Fibroblast of pulmonary artery (primary cell): ENCODE measurements around the gene RBM19.

Source experiments
- DNase-seq: peaks from one replicate; pipeline ENCODE4 v3.0.0-alpha.2; 2010; ENCODE audit warnings: low read depth
- H3K4me3 ChIP-seq: replicated peaks from 2 replicates; pipeline ENCODE4 v1.5.1; 2011; ENCODE audit warnings: low read depth, mild to moderate bottlenecking, control low read depth, low read length, moderate library complexity
- TF ChIP-seq, protein P1 (sequence below): IDR thresholded peaks from 2 replicates; pipeline ENCODE4 v1.5.1; 2011; ENCODE audit warnings: mild to moderate bottlenecking, control low read depth, low read length, inconsistent platforms; ENCODE audit errors: missing control alignments

RBM19 gene

DNA sequence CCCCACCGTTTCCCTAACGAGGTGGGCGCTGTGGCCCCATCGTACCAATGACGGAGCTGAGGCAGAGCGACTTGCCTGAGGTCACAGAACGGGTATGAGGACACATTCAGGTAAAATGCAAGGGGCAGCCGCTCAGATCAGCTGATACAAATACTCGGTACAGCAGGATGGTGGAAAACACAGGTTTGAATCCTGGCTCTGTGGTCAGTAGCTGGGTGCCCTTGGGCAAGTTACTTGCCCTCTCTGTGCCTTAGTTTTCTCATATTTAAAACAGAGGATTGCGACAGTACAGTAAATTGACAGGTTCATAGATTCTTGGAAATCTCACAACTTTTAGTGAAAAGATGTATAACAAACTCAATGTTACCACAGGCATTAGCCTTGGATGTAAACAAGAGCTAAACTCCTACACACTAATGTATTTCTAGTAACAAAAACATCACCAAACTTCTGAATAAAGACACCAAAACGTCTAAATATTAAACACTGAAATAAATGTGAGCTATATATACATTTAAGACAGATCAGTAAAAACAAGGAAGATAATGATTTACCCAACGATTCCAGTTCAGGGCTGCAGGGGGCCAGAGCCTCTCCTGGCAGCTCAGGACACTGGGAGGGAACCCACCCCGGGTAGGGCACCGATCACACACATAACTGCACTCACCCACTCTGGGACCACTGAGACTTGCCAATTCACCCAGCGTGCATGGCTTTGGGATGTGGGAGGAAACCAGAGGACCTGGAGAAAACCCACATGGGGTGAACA is 128.4 kb downstream of the RBM19 start:
- TF ChIP-seq, protein P1, sequence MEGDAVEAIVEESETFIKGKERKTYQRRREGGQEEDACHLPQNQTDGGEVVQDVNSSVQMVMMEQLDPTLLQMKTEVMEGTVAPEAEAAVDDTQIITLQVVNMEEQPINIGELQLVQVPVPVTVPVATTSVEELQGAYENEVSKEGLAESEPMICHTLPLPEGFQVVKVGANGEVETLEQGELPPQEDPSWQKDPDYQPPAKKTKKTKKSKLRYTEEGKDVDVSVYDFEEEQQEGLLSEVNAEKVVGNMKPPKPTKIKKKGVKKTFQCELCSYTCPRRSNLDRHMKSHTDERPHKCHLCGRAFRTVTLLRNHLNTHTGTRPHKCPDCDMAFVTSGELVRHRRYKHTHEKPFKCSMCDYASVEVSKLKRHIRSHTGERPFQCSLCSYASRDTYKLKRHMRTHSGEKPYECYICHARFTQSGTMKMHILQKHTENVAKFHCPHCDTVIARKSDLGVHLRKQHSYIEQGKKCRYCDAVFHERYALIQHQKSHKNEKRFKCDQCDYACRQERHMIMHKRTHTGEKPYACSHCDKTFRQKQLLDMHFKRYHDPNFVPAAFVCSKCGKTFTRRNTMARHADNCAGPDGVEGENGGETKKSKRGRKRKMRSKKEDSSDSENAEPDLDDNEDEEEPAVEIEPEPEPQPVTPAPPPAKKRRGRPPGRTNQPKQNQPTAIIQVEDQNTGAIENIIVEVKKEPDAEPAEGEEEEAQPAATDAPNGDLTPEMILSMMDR: peak; percentile 35
- H3K4me3 ChIP-seq: no peak overlapping the region
- no peak for DNase-seq

GRCh38 chr12:113837084-113837483 is 129.0 kb downstream of the RBM19 start:
- H3K4me3 ChIP-seq: no peak overlapping the region
- TF ChIP-seq, protein P1: no peak
- peak; percentile 53 for DNase-seq

DNA sequence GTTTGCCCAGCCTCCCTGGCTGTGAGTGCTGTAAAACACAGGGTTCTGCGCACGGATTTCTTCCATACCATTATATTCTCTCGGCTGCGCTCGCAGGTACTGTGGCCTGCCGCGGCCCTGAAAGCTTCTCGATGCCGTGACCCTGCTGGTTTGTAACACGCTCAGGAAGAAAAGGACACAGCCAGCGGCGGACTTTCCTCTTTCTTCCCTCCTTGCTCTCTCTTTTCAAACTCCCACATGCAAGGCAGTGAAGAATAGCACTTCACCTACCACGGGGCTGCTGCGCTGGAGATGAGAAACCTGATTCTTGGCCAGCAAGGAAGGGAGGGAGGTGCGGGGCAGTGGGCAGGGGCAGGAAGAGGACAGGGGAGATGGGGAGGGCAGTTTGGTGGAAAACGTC is 130.2 kb downstream of the RBM19 start:
- TF ChIP-seq, protein P1: no peak
- no peak for DNase-seq
- no peak overlapping the region for H3K4me3 ChIP-seq

GRCh38 chr12:113835433-113835832 is 130.7 kb downstream of the RBM19 start:
- DNase-seq: no peak
- no peak overlapping the region for H3K4me3 ChIP-seq
- TF ChIP-seq, protein P1: no peak

DNA sequence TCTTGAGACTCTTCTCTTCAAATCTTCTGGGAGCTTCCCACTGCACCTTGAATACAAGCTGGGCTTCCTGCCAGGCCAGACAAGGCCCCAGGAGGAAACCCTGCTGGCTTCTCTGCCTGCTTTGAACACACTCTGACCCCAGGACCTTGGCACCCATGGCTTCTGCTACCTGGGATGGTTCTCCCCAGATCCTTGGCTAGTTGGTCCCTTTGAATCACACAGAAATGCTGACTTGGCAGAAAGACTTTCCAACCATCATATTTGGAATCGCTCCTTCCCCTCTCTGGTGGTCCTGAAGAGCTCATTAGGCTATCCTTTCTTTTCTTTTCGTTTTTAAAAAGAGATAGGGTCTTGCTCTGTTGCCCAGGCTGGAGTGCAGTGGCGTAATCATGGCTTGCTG is 132.7 kb downstream of the RBM19 start:
- TF ChIP-seq, protein P1: no peak
- H3K4me3 ChIP-seq: no peak overlapping the region
- no peak for DNase-seq

DNA sequence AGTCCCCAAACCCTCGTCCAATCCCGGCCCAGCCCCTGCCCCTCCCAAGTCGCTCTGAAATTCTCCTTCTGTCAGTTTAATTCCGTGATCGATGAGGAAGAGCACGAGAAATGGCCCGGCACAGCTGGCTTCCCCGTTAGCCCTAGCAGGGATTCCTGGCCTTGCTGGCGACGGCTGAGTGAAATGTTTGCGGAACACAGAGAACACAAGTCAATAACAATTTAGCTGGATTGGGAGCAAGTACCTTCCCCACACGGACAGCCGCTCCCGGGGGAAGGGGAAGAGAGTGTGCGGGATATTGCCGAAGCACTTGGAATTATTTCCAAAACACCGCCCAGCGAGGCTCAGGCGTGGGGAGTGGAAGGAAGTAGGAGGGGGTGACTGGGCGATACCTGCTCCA is 134.6 kb downstream of the RBM19 start:
- no peak for DNase-seq
- TF ChIP-seq, protein P1: no peak
- H3K4me3 ChIP-seq: no peak overlapping the region

GRCh38 chr12:113831016-113831415 is 135.1 kb downstream of the RBM19 start:
- DNase-seq: peak; percentile 41
- no peak overlapping the region for H3K4me3 ChIP-seq
- TF ChIP-seq, protein P1: no peak
